OCI-LY7 (cell line): ENCODE measurements around the gene HAPLN2. TPM values are rescaled to one million over a fixed set of nuclear protein-coding genes. Genes with fewer than 3 reads are reported as not detected.
A peak's percentile ranks its signal among the peaks of the same experiment; 100 is the strongest.
"Not testable (repeated sequence)": the region's sequence is repeated elsewhere in the genome, so short reads cannot be mapped to it uniquely, and the experiment has no call there.

Source experiments
- BruUV-seq: library from RNA; stranded (reverse); fragments of 400-500 nt; replicated peaks from 2 replicates; lab custom pipeline; 2021; lab: Mats Ljungman, UMichigan
- CTCF ChIA-PET: fragments of 300-600 bp; sonication (Branson Sonifier 250); formaldehyde crosslinking; loops from one replicate; lab custom pipeline; 2022; ENCODE audit warnings: antibody characterized with exemption; ENCODE audit not compliant: unreplicated experiment; lab: Charles Lee
- POLR2A ChIA-PET: fragments of 300-600 bp; sonication (Branson Sonifier 250); formaldehyde crosslinking; loops from one replicate; lab custom pipeline; 2022; ENCODE audit warnings: antibody characterized with exemption; lab: Charles Lee
- DNase-seq: peaks from one replicate; pipeline ENCODE4 v3.0.0-alpha.2; 2015; ENCODE audit warnings: low spot score
- H2AFZ ChIP-seq: fragments of 200-600 bp; sonication (generic), shearing (Covaris generic); 2 replicates; pipeline ENCODE4 v1.6.1; 2014; ENCODE audit warnings: mild to moderate bottlenecking, antibody characterized with exemption, low read length, moderate library complexity
- H3K27ac ChIP-seq: fragments of 200-600 bp; sonication (generic); 2 replicates; pipeline ENCODE4 v1.5.1; 2014; ENCODE audit warnings: mixed run types, low read depth, mild to moderate bottlenecking, moderate library complexity, low read length, inconsistent platforms; ENCODE audit not compliant: poor library complexity, severe bottlenecking
- H3K36me3 ChIP-seq: fragments of 200-600 bp; sonication (generic); 2 replicates; pipeline ENCODE4 v1.6.1; 2014; ENCODE audit warnings: mild to moderate bottlenecking, antibody characterized with exemption, low read length, moderate library complexity, mixed read lengths; ENCODE audit not compliant: insufficient read depth
- H3K4me1 ChIP-seq: fragments of 200-600 bp; sonication (generic); 2 replicates; pipeline ENCODE4 v1.5.1; 2014; ENCODE audit warnings: mild to moderate bottlenecking, low read length; ENCODE audit not compliant: insufficient read depth, poor library complexity, severe bottlenecking
- H3K4me2 ChIP-seq: fragments of 200-600 bp; sonication (generic); 2 replicates; pipeline ENCODE4 v1.6.1; 2014; ENCODE audit warnings: mild to moderate bottlenecking, low read length
- H3K4me3 ChIP-seq: fragments of 200-600 bp; sonication (generic); 2 replicates; pipeline ENCODE4 v1.5.1; 2014; ENCODE audit warnings: mild to moderate bottlenecking, low read depth, low read length; ENCODE audit not compliant: poor library complexity, severe bottlenecking
- H3K79me2 ChIP-seq: fragments of 200-600 bp; sonication (generic); 2 replicates; pipeline ENCODE4 v1.6.1; 2016; ENCODE audit warnings: low read depth, mild to moderate bottlenecking, low read length, moderate library complexity, mixed read lengths; ENCODE audit not compliant: insufficient read depth
- H3K9me2 ChIP-seq: fragments of 200-600 bp; sonication (generic); 2 replicates; pipeline ENCODE4 v1.6.1; 2016; ENCODE audit warnings: mild to moderate bottlenecking, low read length, mixed read lengths; ENCODE audit not compliant: insufficient read depth
- H3K9me3 ChIP-seq: fragments of 200-600 bp; sonication (generic); 2 replicates; pipeline ENCODE4 v1.6.1; 2014; ENCODE audit warnings: mild to moderate bottlenecking, mixed run types, low read length, mixed read lengths
- H4K20me1 ChIP-seq: fragments of 200-600 bp; sonication (generic); 2 replicates; pipeline ENCODE4 v1.6.1; 2014; ENCODE audit warnings: mild to moderate bottlenecking, antibody characterized with exemption, low read length, moderate library complexity, mixed read lengths; ENCODE audit not compliant: insufficient read depth
- EZH2phosphoT487 ChIP-seq: fragments of 200-600 bp; sonication (generic); IDR thresholded peaks from 2 replicates; pipeline ENCODE4 v1.6.1; 2018; ENCODE audit warnings: low read depth, borderline replicate concordance, mild to moderate bottlenecking, mixed run types, antibody characterized with exemption, low read length, moderate library complexity, mixed read lengths
- intact Hi-C: fragments of 100-400 bp; cut with micrococcal nuclease; formaldehyde crosslinking; loops from one replicate; pipeline ENCODE4 v1.10.0; 2022; ENCODE audit not compliant: unreplicated experiment
- total RNA-seq, 2 experiments: library from RNA; depleted of rRNA in 1 of 2; stranded (reverse); fragments of >200 nt in 1 of 2; shearing (Covaris generic) in 1 of 2; gene quantifications; 2 replicates each; pipeline ENCODE4 v1.2.3, GENCODE V29; 2014 to 2022
- TF ChIP-seq, protein P1 (sequence below): fragments of 200-600 bp; sonication (generic); conservative IDR thresholded peaks from 2 replicates; pipeline ENCODE4 v1.5.1; 2014; ENCODE audit warnings: mild to moderate bottlenecking, antibody characterized with exemption, low read length, moderate library complexity, mixed read lengths

The HAPLN2 gene
- total RNA-seq, 2 experiments from 2014 or later: 0.41 to 1.1 TPM

DNA sequence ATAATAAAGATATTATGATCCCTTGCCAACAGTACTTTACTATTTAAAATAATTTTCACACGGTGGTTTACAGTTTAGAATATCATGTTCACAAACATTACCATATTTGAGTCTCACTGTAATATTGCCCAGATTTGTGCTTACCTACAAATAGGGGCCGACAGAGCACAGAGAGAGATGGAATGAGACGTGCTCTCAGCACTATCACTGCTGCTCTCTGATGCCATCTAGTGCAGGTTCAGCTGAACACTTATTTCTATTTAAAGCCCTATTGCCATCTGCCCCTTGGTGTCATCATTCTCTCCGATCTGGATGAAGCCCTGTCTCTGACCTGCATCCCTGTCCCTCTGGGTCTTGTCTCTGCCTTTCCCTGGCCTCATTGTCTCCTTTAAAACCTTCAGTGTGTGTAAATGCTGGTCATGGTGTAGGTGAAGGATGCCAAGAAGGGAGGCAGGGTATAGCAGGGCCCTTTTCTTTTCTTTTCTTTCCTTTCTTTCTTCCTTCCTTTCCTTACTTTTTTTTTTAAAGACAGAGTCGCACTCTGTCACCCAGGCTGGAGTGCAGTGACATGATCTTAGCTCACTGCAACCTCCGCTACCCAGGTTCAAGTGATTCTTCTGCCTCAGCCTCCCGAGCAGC is 11.1 kb upstream of the HAPLN2 start:
- no TSS peak for BruUV-seq
- ChIA-PET CTCF (interaction anchor here (1.0 kb wide), 3 partner anchors 9 to 17 kb away, joined by 3 to 4 read pairs (median 3); no protein-coding TSS in a partner anchor), POLR2A (interaction anchor here (0.9 kb wide), 2 partner anchors 17 to 162 kb away, joined by 3 read pairs; partner anchors contain the start of gene NAXE)
- H3K9me3 ChIP-seq: no peaks in the 10 kb centered on the region
- TF ChIP-seq, protein P1, sequence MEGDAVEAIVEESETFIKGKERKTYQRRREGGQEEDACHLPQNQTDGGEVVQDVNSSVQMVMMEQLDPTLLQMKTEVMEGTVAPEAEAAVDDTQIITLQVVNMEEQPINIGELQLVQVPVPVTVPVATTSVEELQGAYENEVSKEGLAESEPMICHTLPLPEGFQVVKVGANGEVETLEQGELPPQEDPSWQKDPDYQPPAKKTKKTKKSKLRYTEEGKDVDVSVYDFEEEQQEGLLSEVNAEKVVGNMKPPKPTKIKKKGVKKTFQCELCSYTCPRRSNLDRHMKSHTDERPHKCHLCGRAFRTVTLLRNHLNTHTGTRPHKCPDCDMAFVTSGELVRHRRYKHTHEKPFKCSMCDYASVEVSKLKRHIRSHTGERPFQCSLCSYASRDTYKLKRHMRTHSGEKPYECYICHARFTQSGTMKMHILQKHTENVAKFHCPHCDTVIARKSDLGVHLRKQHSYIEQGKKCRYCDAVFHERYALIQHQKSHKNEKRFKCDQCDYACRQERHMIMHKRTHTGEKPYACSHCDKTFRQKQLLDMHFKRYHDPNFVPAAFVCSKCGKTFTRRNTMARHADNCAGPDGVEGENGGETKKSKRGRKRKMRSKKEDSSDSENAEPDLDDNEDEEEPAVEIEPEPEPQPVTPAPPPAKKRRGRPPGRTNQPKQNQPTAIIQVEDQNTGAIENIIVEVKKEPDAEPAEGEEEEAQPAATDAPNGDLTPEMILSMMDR: peak; percentile 91
- TF ChIP-seq EZH2phosphoT487: no peak
- peaks cover 25% of the 10 kb centered on the region for H3K4me1 ChIP-seq
- no peak overlapping the region for H3K27ac ChIP-seq
- peak overlapping the region; percentile 19 for H3K4me2 ChIP-seq
- H2AFZ ChIP-seq: no peak overlapping the region
- no peaks in the 10 kb centered on the region for H3K36me3 ChIP-seq
- no peaks in the 10 kb centered on the region for H3K9me2 ChIP-seq
- peak; percentile 87 for DNase-seq
- no peak overlapping the region for H3K4me3 ChIP-seq
- no peaks in the 10 kb centered on the region for H4K20me1 ChIP-seq
- intact Hi-C loops: loop anchor here (1.0 to 2.0 kb wide), 5 partner anchors 24 to 223 kb away; no protein-coding TSS in a partner anchor
- no peaks in the 10 kb centered on the region for H3K79me2 ChIP-seq

DNA sequence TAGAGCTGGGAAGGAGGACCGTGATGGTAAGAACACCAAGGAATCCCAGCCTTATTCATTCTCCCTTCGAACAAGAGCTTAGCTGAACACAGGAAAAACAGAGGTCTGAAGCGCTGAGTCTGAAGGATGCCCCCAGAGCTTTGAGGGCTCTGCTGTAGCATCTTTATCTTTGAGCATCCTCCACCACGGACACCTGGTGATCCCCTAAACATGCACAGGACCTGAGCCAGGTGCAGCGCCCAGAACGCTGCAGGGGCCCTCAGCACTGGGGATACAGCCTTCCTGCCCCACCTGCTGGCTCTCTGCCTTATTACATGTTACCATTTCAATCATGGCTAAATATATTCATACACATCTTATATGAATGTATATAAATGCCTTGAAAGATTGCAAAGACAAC is 10.2 kb upstream of the HAPLN2 start:
- no peaks in the 10 kb centered on the region for H3K9me3 ChIP-seq
- peak overlapping the region; percentile 19 for H3K4me2 ChIP-seq
- peaks cover 24% of the 10 kb centered on the region for H3K4me1 ChIP-seq
- peak; percentile 78 for DNase-seq
- no peak overlapping the region for H3K4me3 ChIP-seq
- CTCF ChIA-PET: interaction anchor here (1.0 kb wide), 2 partner anchors 10 to 11 kb away, joined by 3 to 4 read pairs; no protein-coding TSS in a partner anchor
- no peak for TF ChIP-seq EZH2phosphoT487
- TF ChIP-seq, protein P1: peak; percentile 92
- no peaks in the 10 kb centered on the region for H3K36me3 ChIP-seq
- H3K79me2 ChIP-seq: no peaks in the 10 kb centered on the region
- intact Hi-C loops: loop anchor here (1.0 to 2.0 kb wide), 5 partner anchors 25 to 224 kb away; no protein-coding TSS in a partner anchor
- no peaks in the 10 kb centered on the region for H3K9me2 ChIP-seq
- no peak overlapping the region for H3K27ac ChIP-seq
- POLR2A ChIA-PET: interaction anchor here (0.9 kb wide), 2 partner anchors 18 to 163 kb away, joined by 3 read pairs; partner anchors contain the start of gene NAXE
- no peaks in the 10 kb centered on the region for H4K20me1 ChIP-seq
- no TSS peak for BruUV-seq
- H2AFZ ChIP-seq: no peak overlapping the region

GRCh38 chr1:156610072-156610471 is 9.1 kb upstream of the HAPLN2 start:
- DNase-seq, H3K36me3 ChIP-seq, H3K79me2 ChIP-seq, CTCF ChIA-PET, POLR2A ChIA-PET, BruUV-seq, H3K4me3 ChIP-seq, intact Hi-C loops, H3K9me2 ChIP-seq, H2AFZ ChIP-seq, H3K27ac ChIP-seq, H3K9me3 ChIP-seq, H4K20me1 ChIP-seq, H3K4me2 ChIP-seq: not testable (repeated sequence)
- peaks cover 24% of the 10 kb centered on the region for H3K4me1 ChIP-seq
